Measurements from ENCODE around the gene EGFL7.

Gene EGFL7

DNA sequence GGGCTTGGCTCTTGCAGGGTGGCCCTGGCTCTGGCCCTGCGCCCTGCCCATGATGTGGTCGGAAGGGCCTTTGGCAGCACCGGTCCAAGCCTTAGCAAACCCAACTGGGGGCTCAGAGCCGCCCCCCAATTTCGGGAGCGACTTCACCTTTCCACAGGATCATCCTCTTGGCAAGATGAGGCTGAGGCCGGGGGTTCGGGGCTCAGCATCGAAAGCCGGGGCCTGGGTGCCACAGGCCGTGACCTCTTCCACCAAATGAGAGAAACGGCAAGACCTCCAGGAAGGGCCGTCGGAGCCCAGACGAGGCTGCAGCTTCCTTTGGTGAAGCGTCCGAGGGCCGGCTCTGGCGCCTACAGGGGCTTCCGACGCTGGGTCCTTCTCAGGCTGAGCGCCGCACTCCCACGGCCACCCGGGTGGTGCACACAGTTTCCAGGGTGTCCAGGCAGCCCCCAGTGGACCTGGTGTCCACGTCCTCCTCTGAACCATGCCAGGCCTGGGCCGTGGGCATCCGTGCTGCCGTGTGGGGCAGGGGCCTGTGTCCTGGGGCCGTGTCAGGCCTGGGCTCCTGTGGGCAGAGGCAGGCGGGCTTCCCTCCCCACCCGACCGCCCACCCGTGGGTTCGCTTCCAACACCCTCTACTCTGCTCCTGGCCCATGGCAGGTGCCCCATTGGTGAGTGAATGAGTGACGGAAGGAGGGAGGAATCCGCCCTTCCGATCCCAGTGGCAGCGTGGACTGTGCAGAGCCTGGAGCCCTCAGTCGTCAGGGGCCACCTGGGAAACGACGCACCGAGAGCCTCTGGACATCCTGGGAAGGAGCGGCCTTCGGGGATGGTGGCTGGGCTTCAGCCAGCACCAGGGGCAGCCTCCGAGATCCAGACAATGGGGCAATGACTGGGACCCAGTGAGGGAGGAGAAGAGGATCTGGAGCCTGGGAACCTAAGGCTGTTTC, 29.7 kb downstream of the EGFL7 start:
- H3K4me3 ChIP-seq: no peak overlapping the region
- H3K27ac ChIP-seq: no peak overlapping the region
- DNase-seq (ENCODE audit: low spot score): no peak
- TF ChIP-seq, protein P1, sequence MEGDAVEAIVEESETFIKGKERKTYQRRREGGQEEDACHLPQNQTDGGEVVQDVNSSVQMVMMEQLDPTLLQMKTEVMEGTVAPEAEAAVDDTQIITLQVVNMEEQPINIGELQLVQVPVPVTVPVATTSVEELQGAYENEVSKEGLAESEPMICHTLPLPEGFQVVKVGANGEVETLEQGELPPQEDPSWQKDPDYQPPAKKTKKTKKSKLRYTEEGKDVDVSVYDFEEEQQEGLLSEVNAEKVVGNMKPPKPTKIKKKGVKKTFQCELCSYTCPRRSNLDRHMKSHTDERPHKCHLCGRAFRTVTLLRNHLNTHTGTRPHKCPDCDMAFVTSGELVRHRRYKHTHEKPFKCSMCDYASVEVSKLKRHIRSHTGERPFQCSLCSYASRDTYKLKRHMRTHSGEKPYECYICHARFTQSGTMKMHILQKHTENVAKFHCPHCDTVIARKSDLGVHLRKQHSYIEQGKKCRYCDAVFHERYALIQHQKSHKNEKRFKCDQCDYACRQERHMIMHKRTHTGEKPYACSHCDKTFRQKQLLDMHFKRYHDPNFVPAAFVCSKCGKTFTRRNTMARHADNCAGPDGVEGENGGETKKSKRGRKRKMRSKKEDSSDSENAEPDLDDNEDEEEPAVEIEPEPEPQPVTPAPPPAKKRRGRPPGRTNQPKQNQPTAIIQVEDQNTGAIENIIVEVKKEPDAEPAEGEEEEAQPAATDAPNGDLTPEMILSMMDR (IDR thresholded peaks at IDR 0.05): no peak

DNA sequence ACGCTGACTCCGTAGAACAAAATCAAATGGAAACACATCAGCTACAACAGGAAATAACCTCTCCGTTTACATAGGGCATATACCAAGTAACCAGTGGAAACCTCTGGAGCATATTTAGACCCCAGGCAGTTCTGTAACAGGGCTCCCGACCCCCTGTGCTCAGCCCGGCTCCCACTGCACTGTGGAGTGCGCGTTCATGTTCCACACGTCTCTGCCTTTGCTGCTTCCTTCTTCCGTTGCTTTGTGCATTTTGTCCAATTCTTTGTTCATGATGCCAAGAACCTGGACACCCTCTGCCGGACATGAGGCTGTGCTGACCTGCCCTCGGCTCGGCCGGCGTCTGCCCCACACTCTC, 30.4 kb downstream of the EGFL7 start:
- Histone ChIP-seq H3K27ac (no peak overlapping the region), H3K4me3 (no peak overlapping the region)
- no peak for DNase-seq (ENCODE audit: low spot score)
- TF ChIP-seq, protein P1 (IDR thresholded peaks at IDR 0.05): no peak

DNA sequence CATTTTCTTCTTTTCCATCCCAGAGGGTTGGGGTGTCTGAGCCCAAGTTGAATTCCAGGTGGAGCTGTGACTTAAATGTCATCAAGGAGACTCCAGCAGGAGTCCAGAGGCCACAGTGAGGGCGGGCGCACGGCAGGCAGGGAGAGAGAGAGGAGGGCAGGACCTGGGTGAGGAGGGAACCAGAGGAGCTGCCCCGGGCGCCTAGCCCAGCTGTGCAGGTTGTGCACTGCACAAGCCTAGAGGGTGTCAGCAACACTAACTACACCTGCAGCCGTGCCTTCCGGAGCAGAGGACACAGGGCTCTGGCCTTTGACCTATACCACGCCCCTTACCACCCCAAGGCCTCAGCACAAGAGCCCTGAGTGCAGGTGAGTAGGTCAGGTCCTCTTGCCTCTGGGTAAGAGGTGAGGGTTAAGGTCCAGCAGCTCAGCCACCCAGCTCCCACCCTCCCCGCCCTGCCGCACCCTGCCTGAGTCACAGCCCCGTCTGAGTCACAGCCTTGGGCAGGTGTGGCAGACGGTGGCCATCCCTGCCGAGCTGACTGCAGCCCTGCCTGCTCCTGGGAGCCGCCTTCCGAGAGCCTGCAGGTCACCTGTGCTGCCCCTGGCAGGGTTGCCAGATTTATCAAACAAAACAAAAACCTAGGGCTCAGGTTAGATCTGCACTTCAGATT, 30.9 kb downstream of the EGFL7 start:
- TF ChIP-seq, protein P1 (IDR thresholded peaks at IDR 0.05): no peak
- no peak overlapping the region for H3K27ac ChIP-seq
- no peak overlapping the region for H3K4me3 ChIP-seq
- DNase-seq (ENCODE audit: low spot score): no peak

DNA sequence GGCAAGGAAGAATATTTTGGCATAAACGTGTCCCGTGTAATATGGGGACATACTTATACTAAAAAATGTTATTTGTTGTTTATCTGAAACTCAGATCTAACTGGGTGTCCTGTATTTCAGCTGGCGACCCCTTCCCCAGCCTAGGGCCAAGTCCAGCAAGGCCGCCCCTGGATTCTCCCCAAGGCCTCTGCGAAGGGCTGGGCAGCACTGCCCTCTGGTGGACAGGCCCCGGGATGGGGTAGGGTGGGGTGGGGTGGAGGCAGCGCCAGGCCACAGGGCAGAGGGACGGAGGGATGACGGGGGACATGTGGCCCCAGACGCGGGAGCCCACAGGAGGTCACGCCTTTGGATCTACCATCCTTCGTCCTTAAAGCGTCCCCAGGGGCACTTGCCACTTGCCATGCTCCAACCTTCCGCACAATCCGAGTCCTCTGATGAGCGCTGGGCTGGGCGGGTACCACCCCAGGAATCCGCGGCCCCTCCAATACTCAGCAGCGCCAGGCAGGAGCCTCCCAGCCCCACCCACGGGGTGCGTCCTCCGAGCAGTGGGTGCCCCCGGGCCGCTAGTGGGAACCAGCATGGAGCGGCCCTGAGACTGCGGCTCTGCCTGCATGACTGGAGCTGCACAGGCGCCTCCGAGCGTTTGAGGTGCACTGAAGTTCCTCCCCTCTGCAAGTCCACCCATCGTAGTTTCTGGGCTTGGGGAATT, 31.6 kb downstream of the EGFL7 start:
- H3K27ac ChIP-seq: no peak overlapping the region
- no peak for DNase-seq (ENCODE audit: low spot score)
- TF ChIP-seq, protein P1 (IDR thresholded peaks at IDR 0.05): peak; percentile 17
- no peak overlapping the region for H3K4me3 ChIP-seq

DNA sequence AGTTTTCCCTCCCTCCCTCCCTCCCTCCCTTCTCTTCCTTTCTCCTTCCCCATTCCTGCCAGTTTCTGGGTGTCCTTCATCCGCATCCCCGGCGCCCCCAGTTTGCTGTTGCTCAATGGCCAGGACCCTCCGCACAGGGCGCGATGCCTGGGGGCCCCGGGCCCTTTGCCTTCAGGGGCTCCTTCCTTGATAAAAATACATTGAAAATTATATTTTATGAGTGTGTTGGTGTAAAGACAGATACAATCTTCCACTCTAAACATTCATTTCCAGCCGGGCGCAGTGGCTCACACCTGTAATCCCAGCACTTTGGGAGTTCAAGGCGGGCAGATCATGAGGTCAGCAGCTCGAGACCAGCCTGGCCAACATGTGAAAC, 32.1 kb downstream of the EGFL7 start:
- Histone ChIP-seq H3K27ac (no peak overlapping the region), H3K4me3 (no peak overlapping the region)
- DNase-seq (ENCODE audit: low spot score): no peak
- TF ChIP-seq, protein P1 (IDR thresholded peaks at IDR 0.05): no peak

DNA sequence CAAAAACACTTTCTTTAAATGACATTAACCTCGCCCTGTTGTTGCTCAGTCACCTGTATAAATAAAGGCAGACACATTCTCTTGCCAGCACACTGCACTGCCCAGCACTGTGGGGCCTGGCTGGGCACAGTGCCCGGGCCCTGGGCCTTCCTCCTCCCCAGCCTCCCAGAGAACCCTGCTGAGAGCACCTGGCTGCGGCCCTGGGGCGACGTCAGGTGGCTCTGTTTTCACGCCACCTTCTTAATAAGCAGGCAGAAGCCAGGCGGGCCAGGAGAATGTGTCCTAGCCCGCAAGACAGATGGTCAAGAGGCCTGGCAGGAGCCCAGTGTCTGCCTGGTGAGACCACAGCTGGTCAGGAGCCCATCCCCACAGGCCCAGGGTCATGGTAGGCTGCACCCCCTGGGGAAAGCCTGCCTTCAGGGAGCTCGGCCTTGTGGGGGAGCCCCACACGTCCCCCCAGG, 32.7 kb downstream of the EGFL7 start:
- TF ChIP-seq, protein P1 (IDR thresholded peaks at IDR 0.05): no peak
- Histone ChIP-seq H3K27ac (no peak overlapping the region), H3K4me3 (no peak overlapping the region)
- DNase-seq (ENCODE audit: low spot score): no peak
